GM19043 (cell line): Measurements from ENCODE around the gene NEO1.
"Not testable (repeated sequence)": the region's sequence is repeated elsewhere in the genome, so short reads cannot be mapped to it uniquely, and the experiment has no call there.

ENCODE experiments used
- ATAC-seq: cut with Tn5 transposase; IDR thresholded peaks from one replicate; pipeline ENCODE4 v1.9.1; 2021; ENCODE audit warnings: low read depth; ENCODE audit not compliant: unreplicated experiment

Gene NEO1

GRCh38 chr15:73139744-73140553 is 87.7 kb downstream of the NEO1 start:
- ATAC-seq: no peak

DNA sequence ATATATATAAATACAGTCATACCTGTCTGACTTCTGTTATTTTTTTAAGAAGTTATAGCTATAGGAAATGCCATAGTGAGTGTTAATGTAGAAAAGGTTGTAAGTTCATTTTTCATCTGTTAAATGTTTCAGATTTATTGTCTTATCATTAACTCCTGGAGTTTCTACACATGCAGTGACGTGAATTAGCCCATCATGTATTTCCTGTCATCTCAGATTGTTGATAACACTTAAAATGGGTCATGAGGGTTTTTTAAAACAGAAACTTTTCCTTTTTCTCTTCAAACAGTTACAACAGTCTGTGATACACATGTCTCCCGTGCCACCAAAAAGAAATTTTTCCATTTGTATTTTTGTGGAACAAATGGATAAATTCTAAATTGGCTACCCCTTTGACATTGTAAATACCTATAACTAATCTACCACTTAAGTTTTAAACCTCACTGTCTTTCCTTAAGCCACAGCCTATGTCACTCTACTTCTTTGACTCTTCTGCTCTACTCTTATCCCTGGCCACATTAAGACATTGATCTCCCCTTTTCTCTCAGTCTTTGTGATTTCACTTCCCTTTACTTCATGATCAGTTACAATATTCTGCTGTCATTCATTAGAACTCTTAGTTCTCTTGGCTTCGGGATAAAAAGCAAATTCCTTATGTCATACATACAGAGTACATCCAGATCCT is 89.1 kb downstream of the NEO1 start:
- no peak for ATAC-seq

DNA sequence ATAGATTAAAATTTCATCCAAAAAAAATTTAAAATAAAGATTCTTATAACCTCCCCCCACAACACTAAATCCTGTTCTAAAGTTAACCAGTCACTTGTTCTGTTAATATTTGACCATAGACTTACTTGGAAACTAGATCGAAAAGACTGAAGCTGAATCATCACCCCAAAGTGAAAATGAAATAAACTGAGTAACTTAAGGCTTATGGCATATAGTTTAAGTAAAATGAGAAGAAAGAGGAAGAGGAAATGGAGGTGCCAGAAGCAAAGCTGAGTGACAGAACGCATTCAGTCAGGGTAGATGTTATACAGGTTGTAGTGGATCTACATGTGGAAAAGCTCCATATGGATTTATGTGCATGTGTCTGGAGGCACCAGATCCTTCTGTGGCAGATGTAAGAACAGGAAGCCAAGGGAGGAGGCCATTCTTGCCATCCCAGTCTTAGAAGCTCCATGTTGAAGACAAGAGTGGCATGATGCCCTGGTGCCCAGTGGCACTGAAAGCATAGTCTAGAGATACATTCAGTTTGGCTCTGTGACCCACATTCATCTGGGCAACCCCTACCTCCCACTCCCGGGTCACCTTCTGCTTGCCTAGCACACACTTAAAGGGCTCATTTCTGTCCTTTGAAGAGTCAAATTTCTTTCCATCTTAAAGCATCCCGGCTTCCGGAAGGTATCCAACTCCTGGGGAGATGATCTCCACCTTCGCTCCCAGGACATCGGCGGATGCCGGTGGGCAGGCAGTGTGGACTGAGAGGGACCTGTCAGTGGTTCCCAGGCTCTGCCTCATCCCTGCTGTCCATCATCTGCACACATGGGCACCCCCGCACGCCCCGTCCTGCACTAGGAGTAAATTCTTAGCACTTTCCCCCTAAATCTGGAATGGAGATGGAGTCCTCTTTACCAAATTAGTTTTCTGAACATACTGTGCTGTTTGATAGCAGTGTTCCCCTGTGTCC is 90.8 kb downstream of the NEO1 start:
- peak; percentile 63 for ATAC-seq

DNA sequence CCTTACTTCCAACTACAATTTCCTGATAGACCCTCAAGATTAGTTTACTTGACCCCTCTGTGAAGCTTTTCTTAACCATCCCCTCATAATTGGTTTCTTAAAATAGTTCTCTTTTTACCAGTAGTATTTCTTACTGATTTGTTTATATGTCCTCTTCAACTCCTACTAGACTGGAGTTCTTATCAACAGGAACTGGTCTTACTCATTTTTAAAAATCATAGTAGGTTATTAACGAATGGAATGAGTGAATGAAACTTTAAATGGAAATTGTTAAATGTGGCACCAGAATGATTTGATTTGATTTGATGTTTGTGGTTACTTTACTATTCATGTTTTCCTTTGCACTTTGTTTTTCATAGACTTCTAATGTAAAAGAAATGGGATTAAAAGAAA is 91.5 kb downstream of the NEO1 start:
- no peak for ATAC-seq

DNA sequence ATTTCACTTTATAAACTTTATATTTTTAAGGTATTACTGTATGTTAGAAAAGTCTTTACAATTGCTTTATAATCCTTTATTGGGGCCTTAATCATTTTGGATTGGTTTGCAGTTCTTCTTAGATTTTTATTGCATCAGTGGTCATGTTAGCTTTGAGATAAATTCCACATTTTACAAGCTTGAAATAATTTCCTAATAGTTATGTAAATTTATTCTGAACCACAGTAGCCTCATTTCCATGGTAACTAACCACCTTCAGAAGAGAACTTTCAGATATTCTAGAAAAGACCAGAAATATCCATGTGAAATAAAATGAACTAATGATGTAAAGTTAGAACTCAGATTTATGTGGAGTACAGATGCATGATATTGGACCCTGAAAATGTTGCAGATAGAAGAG is 94.2 kb downstream of the NEO1 start:
- ATAC-seq: no peak

DNA sequence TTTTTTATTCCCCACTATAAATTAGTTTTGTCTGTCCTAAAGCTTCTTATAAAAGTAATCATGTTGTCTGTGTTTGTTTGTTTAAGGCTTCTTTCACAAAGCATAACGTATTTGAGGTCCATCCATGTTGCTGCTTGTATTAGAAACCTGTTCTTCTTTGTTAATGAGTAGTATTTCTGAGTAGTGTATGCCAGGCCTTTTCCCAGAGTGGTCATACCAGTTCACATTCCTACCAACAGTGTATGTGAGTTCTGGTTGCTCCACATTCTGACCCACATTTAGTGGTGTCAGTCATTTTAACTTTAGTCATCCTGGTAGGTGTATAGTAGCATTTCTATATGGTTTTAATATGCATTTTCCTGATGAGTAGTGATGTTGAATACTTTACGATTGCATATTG is 98.6 kb downstream of the NEO1 start:
- no peak for ATAC-seq

- ATAC-seq: no peak
Observed at GRCh38 chr15:73153024-73153423, 100.8 kb downstream of the NEO1 start.

DNA sequence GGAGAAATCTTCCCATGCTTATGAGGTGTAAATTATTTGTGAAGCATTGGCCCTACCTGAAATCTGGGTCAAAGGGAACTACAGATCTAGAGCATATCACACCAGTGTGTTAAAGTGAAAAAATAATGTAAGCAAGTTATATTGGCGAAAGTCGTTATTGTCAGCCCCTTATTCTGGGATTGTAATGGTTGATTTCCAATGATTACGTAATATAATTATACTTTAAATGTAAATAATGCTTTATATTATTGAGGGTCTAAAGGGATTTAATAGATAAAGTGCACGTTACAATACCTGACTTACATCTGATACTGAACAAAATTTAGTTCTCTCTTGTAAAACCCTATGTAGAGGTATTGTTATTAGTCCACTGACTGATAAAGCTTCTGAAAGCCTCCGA is 101.2 kb downstream of the NEO1 start:
- no peak for ATAC-seq

DNA sequence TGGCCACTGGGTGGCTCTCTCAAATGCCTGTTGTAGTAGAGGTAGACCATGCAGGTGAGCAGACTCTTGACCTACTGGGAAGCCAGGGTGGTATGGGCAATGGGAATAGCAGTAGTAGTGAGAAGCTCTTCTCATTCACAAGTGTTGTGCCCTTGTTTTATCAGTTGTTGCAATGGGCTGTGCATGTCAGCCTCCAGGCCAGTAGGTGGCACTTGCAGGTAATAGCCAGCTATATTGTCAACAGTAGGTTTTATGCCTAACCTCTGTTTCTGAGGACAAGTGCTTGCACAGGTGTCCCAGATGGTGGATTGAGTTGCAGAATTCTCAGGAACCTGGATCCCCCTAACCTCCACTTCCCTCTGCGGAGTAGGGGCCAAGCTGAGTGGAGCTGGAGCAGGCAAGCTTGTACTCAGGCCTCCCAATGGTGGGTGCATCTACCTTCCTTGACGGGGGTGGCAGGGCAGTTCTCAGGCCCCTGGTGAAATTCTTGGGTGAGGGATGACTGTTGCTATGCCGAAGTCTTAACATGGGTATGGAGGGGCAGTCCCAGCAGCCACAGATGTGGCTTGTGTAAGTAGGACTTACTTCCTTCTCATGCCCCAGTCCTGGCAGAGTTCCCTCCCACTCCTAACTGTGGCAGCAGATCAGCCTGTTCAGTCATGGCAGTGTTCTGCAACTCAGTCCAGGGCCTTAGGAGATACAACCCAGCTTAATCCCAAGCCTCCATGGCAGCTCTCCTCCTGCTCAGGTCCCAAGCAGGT is 104.3 kb downstream of the NEO1 start:
- no peak for ATAC-seq

GRCh38 chr15:73161546-73161945 is 109.3 kb downstream of the NEO1 start:
- ATAC-seq: no peak

- ATAC-seq: no peak
Observed at GRCh38 chr15:73165435-73165834, 113.2 kb downstream of the NEO1 start.

GRCh38 chr15:73165844-73166243 is 113.6 kb downstream of the NEO1 start:
- ATAC-seq: no peak

- not testable (repeated sequence) for ATAC-seq
Observed at GRCh38 chr15:73166711-73167110, 114.4 kb downstream of the NEO1 start.

DNA sequence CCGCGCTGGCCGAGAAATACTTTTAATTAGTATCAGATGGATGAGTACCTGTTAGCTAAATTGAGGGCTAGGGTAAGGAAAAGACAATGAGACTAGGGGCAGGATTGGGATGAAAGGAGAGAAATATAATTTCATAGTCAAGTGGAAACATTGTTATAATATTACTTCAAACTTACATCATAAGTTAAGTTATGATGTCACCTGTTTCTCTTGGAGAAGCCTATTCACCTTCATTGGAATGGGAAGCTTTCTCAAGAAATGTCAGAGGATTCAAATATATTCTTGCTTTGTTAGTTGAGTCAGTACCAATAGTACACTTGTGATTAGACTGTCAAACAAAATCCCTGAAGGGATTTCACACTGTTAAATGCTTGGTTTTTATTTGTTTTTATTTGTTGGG is 116.2 kb downstream of the NEO1 start:
- ATAC-seq: no peak

DNA sequence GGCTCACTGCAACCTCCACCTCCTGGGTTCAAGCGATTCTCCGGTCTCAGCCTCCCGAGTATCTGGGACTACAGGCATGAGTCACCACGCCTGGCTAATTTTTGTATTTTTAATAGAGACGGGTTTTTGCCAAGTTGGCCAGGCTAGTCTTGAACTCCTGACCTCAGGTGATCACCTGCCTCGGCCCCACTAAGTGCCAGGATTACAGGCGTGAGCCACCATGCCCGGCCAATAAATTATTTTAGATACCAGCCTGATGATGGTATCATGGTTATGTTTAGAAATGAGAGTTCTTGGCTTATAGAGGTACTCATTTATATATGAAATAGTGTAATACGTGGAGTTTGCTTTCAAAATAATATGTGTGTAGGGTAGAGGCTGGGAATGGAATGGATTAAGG is 119.4 kb downstream of the NEO1 start:
- ATAC-seq: no peak

- ATAC-seq: no peak
Observed at GRCh38 chr15:73172508-73172907, 120.2 kb downstream of the NEO1 start.

DNA sequence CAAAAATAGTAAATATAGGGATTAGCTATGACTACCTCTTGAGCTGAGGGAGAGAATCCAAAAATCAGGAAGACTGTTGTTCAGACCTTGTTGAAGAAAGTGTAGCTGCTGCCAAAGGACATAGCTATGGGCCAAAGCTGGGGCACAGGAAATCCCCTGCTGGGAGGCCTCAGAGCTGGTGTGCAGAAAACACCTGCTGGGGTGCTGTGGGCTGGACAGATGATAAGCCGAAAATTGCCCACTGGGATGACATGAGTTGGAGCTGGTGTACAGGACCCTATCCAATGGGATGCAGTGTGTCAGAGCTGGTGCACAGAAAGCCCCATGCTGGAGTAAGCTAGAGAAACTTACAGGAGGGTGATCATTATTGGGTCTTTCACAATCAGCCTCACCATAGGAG is 121.9 kb downstream of the NEO1 start:
- ATAC-seq: no peak

GRCh38 chr15:73175382-73175781 is 123.1 kb downstream of the NEO1 start:
- no peak for ATAC-seq

GRCh38 chr15:73176598-73176997 is 124.3 kb downstream of the NEO1 start:
- no peak for ATAC-seq

GRCh38 chr15:73183071-73183470 is 130.8 kb downstream of the NEO1 start:
- ATAC-seq: no peak
